ENCODE results near the gene NAV2.

NAV2 gene

GRCh38 chr11:19788435-19788834, 75.8 kb downstream of the NAV2 start:
- no peak for DNase-seq

- DNase-seq = no peak
Observed at GRCh38 chr11:19789245-19789644, 76.6 kb downstream of the NAV2 start.

- DNase-seq = no peak
Observed at GRCh38 chr11:19789835-19790710, 77.4 kb downstream of the NAV2 start.

- no peak for DNase-seq
Observed at GRCh38 chr11:19790831-19791552, 78.4 kb downstream of the NAV2 start.

- no peak for DNase-seq
Observed at GRCh38 chr11:19792510-19792909, 79.9 kb downstream of the NAV2 start.

- no peak for DNase-seq
Observed at GRCh38 chr11:19793326-19793725, 80.7 kb downstream of the NAV2 start.

- DNase-seq = no peak
Observed at GRCh38 chr11:19794161-19794560, 81.5 kb downstream of the NAV2 start.

GRCh38 chr11:19795082-19795481, 82.4 kb downstream of the NAV2 start:
- no peak for DNase-seq

GRCh38 chr11:19800162-19800561, 87.5 kb downstream of the NAV2 start:
- DNase-seq = no peak

GRCh38 chr11:19800714-19801519, 88.3 kb downstream of the NAV2 start:
- DNase-seq = no peak

- DNase-seq = no peak
Observed at GRCh38 chr11:19802773-19803293, 90.2 kb downstream of the NAV2 start.

- no peak for DNase-seq
Observed at GRCh38 chr11:19803506-19803998, 90.9 kb downstream of the NAV2 start.

- no peak for DNase-seq
Observed at GRCh38 chr11:19805376-19805775, 92.7 kb downstream of the NAV2 start.

GRCh38 chr11:19805827-19806226, 93.2 kb downstream of the NAV2 start:
- no peak for DNase-seq

GRCh38 chr11:19806251-19806650, 93.6 kb downstream of the NAV2 start:
- DNase-seq = no peak

- DNase-seq = no peak
Observed at GRCh38 chr11:19808076-19808911, 95.7 kb downstream of the NAV2 start.

GRCh38 chr11:19810852-19811251, 98.2 kb downstream of the NAV2 start:
- DNase-seq = no peak

- DNase-seq = peak; percentile 8
Observed at GRCh38 chr11:19811380-19811779, 98.7 kb downstream of the NAV2 start.

- no peak for DNase-seq
Observed at GRCh38 chr11:19812096-19812495, 99.5 kb downstream of the NAV2 start.

- no peak for DNase-seq
Observed at GRCh38 chr11:19812710-19813109, 100.1 kb downstream of the NAV2 start.

GRCh38 chr11:19813158-19813879, 100.7 kb downstream of the NAV2 start:
- no peak for DNase-seq
